Right atrium auricular region (tissue), 2 donors: Measurements from ENCODE around the gene NABP1. TPM values are rescaled to one million over a fixed set of nuclear protein-coding genes. Genes with fewer than 3 reads are reported as not detected.

ENCODE experiments used
- DNase-seq: peaks from one replicate; pipeline ENCODE4 v3.0.0-alpha.2; 2019; ENCODE audit warnings: low spot score
- H3K27ac ChIP-seq, 2 donors: fragments of 200-600 bp; sonication (generic); 1 replicate in 1 of 2; 2 replicates in 1 of 2; pipeline ENCODE4 v1.5.1; 2016 to 2019
- H3K27me3 ChIP-seq, 2 donors: fragments of 200-600 bp; sonication (generic); one replicate each; pipeline versions ENCODE4 v1.5.1 to v1.6.0; 2017 to 2019
- H3K36me3 ChIP-seq: fragments of 200-600 bp; sonication (generic); one replicate; pipeline ENCODE4 v1.5.1; 2016
- H3K4me1 ChIP-seq, 2 donors: fragments of 200-600 bp; sonication (generic); one replicate each; pipeline versions ENCODE4 v1.5.1 to v1.6.0; 2017 to 2019
- H3K4me3 ChIP-seq, 2 donors: fragments of 200-600 bp; sonication (generic); 1 replicate in 1 of 2; 2 replicates in 1 of 2; pipeline ENCODE4 v1.5.1; 2017 to 2019; ENCODE audit warnings: mild to moderate bottlenecking in 1 of 2, moderate library complexity in 1 of 2
- H3K9me3 ChIP-seq, 2 donors: fragments of 200-600 bp; sonication (generic); one replicate each; pipeline ENCODE4 v1.5.1; 2019
- total RNA-seq, 2 donors: library from RNA; depleted of rRNA; stranded (reverse); fragments of >200 nt; gene quantifications; one replicate each; pipeline ENCODE4 v1.1.0, GENCODE V29; 2016
- TF ChIP-seq, protein P1 (sequence below), 2 donors: fragments of 200-600 bp; sonication (generic); IDR thresholded peaks; one replicate each; pipeline ENCODE4 v1.5.1; 2019; ENCODE audit warnings: antibody characterized with exemption in 2 of 2

Gene NABP1
- total RNA-seq, 2 donors from 2014 or later = 2.2 to 6.0 TPM

DNA sequence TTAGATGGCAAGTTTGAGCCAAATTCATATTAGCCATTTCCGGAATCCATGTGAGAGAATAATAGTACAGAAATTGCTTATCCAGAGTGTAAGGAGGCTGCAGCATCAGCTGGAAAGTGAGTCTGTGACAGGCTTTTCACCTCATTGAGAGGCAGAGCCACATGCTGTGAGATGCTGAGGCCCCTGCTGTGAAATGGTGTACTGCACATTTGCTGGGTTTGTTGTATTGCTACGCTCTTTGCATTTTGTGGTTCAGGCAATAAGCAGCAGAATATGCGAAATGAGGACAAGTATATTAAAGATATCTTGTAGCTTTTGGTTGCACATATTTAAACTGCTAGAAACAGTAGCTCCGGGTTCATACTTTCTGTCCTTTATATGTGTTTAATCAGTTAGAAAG lies 37.0 kb downstream of the NABP1 start:
- no peak overlapping the region for H3K27ac ChIP-seq
- TF ChIP-seq, protein P1, sequence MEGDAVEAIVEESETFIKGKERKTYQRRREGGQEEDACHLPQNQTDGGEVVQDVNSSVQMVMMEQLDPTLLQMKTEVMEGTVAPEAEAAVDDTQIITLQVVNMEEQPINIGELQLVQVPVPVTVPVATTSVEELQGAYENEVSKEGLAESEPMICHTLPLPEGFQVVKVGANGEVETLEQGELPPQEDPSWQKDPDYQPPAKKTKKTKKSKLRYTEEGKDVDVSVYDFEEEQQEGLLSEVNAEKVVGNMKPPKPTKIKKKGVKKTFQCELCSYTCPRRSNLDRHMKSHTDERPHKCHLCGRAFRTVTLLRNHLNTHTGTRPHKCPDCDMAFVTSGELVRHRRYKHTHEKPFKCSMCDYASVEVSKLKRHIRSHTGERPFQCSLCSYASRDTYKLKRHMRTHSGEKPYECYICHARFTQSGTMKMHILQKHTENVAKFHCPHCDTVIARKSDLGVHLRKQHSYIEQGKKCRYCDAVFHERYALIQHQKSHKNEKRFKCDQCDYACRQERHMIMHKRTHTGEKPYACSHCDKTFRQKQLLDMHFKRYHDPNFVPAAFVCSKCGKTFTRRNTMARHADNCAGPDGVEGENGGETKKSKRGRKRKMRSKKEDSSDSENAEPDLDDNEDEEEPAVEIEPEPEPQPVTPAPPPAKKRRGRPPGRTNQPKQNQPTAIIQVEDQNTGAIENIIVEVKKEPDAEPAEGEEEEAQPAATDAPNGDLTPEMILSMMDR (IDR thresholded peaks at IDR 0.05) = no peak

GRCh38 chr2:191715471-191715870 lies 37.5 kb downstream of the NABP1 start:
- TF ChIP-seq, protein P1 (IDR thresholded peaks at IDR 0.05) = no peak
- H3K36me3 ChIP-seq = no peaks in the 10 kb centered on the region
- no peak overlapping the region for H3K27ac ChIP-seq
- no peak for DNase-seq
- H3K4me3 ChIP-seq = no peak overlapping the region
- H3K9me3 ChIP-seq = no peaks in the 10 kb centered on the region
- no peaks in the 10 kb centered on the region for H3K27me3 ChIP-seq
- no peaks in the 10 kb centered on the region for H3K4me1 ChIP-seq

More for the DNA sequence above, 37.0 kb downstream of the NABP1 start:
- H3K27me3 ChIP-seq = no peaks in the 10 kb centered on the region
- H3K4me1 ChIP-seq = no peaks in the 10 kb centered on the region
- no peak for DNase-seq
- H3K36me3 ChIP-seq = no peaks in the 10 kb centered on the region
- no peaks in the 10 kb centered on the region for H3K9me3 ChIP-seq
- no peak overlapping the region for H3K4me3 ChIP-seq

GRCh38 chr2:191719261-191719660 lies 41.3 kb downstream of the NABP1 start:
- no peaks in the 10 kb centered on the region for H3K4me1 ChIP-seq
- H3K36me3 ChIP-seq = no peaks in the 10 kb centered on the region
- no peak for DNase-seq
- no peak overlapping the region for H3K4me3 ChIP-seq
- H3K27me3 ChIP-seq = no peaks in the 10 kb centered on the region
- TF ChIP-seq, protein P1 (IDR thresholded peaks at IDR 0.05) = no peak
- no peaks in the 10 kb centered on the region for H3K9me3 ChIP-seq
- H3K27ac ChIP-seq = no peak overlapping the region

DNA sequence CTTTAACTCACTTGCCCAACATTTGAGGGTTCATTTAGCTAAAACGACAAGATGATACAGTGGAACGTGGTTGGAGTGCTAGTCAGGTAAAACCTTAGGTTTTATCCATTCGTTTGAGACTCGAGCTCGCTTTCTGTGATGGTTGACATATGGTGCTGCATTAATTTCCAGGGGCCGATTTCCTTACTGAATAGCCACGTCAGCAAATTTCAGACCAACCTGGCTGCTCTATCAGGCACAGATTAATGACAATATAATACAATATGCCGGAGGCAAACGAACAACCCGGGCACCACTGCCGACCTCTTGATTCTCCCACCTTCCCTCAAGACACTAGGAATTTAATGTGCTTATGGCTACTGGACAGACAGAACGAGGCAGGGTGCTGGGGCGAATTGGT lies 42.0 kb downstream of the NABP1 start:
- TF ChIP-seq, protein P1 (IDR thresholded peaks at IDR 0.05) = no peak
- no peak overlapping the region for H3K4me3 ChIP-seq
- DNase-seq = no peak
- no peaks in the 10 kb centered on the region for H3K36me3 ChIP-seq
- no peaks in the 10 kb centered on the region for H3K27me3 ChIP-seq
- H3K27ac ChIP-seq = no peak overlapping the region
- no peaks in the 10 kb centered on the region for H3K4me1 ChIP-seq
- no peaks in the 10 kb centered on the region for H3K9me3 ChIP-seq

DNA sequence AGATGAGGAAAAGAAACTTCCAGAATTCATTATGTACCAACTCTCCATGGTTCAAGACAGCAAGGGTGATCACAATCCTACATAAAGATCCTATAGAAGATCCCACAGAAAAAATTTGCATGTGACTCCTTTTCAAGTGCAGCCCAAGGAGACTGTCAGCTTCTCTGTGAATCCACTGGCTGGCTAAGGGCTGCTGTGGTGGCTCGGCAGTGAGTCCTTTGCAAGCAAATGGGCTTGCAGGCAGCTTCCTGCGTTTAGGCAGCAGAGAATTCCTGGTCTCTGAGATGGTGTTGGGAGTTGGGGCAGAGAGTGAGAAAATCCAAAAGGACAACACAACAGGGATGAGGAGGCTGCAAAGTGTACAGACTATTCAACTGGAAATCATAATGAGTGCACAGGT lies 43.4 kb downstream of the NABP1 start:
- no peaks in the 10 kb centered on the region for H3K36me3 ChIP-seq
- H3K27me3 ChIP-seq = no peaks in the 10 kb centered on the region
- no peak overlapping the region for H3K27ac ChIP-seq
- DNase-seq = no peak
- TF ChIP-seq, protein P1 (IDR thresholded peaks at IDR 0.05) = no peak
- no peak overlapping the region for H3K4me3 ChIP-seq
- H3K4me1 ChIP-seq = no peaks in the 10 kb centered on the region
- no peaks in the 10 kb centered on the region for H3K9me3 ChIP-seq

DNA sequence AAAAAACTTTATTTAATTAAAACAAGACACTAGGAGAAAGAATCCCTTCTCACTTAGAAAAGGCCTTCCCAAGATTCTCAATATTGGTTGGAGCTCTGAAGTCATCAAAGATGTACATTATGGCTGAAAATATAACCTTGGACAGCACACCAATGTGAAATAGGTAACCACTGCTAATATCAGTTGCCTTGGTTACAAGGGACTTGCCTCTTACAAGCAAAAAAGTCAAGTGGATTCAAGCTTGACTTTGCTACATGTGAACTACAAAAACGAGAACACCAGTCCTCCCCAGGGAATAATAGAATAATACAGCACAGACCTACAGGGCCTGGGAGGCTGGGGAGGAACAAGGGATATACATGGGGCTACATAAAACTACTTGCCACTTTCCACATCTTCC lies 46.1 kb downstream of the NABP1 start:
- TF ChIP-seq, protein P1 (IDR thresholded peaks at IDR 0.05) = no peak
- no peaks in the 10 kb centered on the region for H3K4me1 ChIP-seq
- H3K4me3 ChIP-seq = no peak overlapping the region
- H3K36me3 ChIP-seq = no peaks in the 10 kb centered on the region
- no peaks in the 10 kb centered on the region for H3K27me3 ChIP-seq
- H3K27ac ChIP-seq = no peak overlapping the region
- no peak for DNase-seq
- H3K9me3 ChIP-seq = no peaks in the 10 kb centered on the region
